Hypothalamus (tissue), 51 donors: ENCODE data around the gene ABR.

Source experiments
- DNase-seq, 51 donors: peaks; one replicate each; lab custom pipeline; 2025; lab: John Stamatoyannopoulos, UW

ABR gene

GRCh38 chr17:954431-955164 lies 225.2 kb downstream of the ABR start:
- no peak for DNase-seq

GRCh38 chr17:953767-954166 lies 226.0 kb downstream of the ABR start:
- DNase-seq: no peak
